ENCODE results near the gene ORM1.
"Not testable (repeated sequence)": the region's sequence is repeated elsewhere in the genome, so short reads cannot be mapped to it uniquely, and the experiment has no call there.

ORM1 gene

DNA sequence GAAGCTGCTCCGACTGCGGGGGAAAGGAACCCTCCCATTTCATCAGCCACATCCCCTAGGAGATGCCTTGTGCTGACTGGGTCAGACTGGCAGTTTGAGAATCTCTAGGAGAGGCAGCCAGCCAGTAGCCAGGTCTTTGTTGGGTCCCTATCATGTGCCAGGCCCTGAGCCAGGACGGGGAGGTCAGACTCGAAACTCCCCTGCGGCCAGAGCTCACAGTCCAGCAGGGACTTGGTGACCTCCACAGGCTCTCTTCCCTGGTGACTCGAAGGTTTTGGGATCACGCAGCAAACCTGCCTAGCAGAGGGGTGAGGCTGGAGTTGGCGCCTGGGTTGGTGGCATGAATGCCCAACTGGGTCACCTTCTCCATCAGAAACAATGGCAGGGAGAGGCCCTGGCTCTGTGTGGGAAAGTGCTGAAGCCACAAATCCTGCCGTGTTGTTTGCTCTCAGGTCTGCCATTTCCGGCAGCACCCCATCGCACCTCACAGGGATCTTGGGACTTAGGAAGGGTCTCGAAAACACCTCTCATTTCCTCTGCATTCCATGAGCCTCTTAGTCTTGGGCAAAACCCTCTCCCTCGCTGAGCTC lies 14.4 kb upstream of the ORM1 start:
- no peak for DNase-seq

DNA sequence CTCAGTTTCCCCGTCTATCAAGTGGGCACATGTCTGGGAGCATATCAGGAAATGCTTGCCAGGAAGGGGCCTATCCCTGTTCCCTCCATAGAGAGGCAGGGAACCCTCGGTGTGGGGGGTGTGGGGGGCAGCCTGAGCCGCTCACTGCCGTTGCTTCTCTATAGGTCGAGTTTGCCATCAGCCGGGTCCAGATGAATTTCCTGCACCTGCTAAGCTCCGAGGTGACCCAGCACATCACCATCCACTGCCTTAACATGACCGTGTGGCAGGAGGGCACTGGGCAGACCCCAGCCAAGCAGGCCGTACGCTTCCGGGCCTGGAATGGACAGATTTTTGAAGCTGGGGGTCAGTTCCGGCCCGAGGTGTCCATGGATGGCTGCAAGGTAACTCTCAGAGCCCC lies 13.8 kb upstream of the ORM1 start:
- DNase-seq, result no peak

- DNase-seq, result no peak
These were observed 12.1 kb upstream of the ORM1 start for GRCh38 chr9:114310471-114311450.

DNA sequence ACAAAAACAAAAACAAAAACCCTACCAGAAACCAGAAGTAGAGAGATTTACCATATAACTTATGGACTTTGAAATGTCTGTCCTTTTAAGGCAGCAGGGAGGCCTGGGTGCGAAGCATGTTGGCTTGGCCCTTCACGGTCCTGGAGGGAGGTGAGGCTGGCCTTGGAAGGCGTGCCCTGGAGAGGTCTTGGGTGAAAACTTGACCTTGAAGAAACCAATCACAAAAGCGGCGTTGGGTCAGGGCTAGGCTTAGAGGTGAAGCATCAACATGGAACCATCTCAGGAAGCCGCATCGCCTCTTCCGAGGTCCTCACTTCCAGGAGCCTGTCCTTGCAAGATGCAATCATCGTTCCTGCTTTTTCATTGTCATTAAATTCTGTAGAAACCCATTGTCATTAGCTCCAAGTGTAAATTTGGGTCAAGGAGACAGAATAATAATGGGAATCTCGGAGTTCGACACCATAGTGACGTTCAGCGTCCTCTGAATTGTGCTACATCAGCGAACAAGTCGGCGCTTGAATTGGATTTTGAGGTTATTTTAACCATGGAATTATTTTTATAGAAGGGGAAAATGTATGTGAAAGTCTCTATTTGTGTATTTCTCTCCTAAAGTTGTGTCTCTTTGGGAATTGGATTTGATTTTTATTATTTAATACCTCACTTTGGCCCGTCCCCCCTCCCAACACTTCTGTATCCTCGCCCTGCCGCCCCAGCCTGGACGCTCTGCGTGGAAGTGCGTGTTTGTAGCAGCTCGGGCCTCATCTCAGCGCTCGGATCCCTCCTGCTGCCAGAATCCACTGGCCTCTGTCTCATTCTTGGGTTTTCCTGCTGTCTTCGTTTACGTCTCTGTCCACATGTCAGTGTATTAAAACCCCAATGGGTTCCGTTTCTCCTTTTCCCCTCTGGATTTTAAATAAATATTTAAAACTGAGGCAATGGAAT lies 11.1 kb upstream of the ORM1 start:
- DNase-seq, result no peak

DNA sequence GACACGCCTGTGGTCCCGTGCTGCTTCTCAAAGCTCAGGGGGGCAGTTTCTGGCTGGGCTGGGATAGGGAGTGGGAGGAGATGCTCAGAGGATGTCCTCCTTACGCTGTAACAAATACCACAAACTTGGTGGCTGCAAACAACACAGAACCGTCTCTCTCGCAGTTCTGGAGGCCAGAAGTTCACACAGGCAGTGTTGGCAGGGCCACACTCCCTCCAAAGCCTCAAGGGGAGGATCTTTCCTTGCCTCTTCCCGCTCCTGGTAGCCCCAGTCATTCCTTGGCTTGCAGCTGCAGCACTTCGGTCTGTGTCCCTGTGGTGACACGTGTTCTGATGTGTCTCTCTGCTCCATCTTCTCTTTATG lies 10.4 kb upstream of the ORM1 start:
- DNase-seq, result no peak

DNA sequence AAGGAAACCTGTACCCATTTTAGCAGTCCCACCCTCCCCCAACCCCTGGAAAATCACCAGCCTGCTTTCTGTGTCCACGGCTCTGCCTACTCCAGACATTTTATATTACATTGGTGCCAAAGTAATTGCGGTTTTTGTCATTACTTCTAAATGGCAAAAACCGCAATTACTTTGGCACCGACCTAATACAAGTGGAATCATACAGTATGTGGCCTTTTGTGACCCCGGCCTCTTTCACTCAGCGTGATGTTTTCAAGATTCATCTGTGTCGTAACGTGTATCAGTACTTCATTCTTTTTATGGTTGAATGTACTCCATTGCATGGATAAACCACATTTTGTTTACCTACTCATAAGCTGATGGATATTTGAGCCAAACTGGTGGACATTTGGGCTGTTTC lies 9.7 kb upstream of the ORM1 start:
- no peak for DNase-seq

DNA sequence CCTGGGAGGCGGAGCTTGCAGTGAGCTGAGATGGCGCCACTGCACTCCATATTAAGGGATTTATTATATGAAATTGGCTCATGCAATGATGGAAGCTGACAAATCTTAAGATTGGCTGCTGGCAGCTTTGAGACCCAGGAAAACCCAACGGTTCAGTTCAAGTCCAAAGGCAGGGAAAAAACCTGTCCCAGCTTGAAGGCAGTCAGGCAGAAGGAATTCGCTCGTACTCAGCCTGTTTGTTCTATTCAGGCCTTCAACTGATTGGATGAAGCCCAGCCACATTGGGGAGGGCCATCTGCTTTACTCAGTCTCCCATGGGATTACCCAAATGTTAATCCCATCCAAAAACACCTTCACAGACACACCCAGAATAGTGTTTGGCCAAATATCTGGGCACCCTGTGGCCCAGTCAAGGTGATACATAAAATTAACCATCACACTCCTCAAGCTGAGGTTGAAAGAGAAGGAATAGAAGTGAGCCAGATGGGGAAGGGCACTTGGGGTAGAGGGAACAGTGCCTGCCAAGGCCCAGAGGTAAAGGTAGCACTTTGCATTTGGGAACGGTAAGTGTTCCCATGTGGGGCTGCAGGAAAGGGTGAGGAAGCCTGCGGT lies 8.5 kb upstream of the ORM1 start:
- DNase-seq, result no peak

GRCh38 chr9:114314881-114315722 lies 7.8 kb upstream of the ORM1 start:
- no peak for DNase-seq

- no peak for DNase-seq
These were observed 7.1 kb upstream of the ORM1 start for GRCh38 chr9:114315723-114316363.

GRCh38 chr9:114316605-114317230 lies 6.2 kb upstream of the ORM1 start:
- DNase-seq, result no peak

- DNase-seq, result no peak
These were observed 5.1 kb upstream of the ORM1 start for GRCh38 chr9:114317665-114318357.

DNA sequence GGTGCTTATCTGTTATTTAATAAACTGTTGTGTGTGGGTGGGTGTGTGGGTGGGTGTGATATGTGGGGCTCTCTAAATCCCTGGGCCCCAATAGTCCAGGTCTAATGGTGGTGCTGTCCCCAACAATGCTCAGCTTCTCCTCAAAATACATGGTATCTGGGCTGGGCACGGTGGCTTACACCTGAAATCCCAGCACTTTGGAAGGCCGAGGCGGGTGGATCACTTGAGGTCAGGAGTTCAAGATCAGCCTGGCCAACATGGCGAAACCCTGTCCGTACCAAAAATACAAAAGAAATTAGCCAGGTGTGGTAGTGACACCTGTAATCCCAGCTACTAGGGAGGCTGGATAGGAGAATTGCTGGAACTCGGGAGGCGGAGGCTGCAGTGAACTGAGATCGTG lies 4.5 kb upstream of the ORM1 start:
- DNase-seq, result no peak

GRCh38 chr9:114319147-114319546 lies 3.8 kb upstream of the ORM1 start:
- no peak for DNase-seq

- not testable (repeated sequence) for DNase-seq
These were observed 2.2 kb upstream of the ORM1 start for GRCh38 chr9:114320710-114321109.

- DNase-seq, result no peak
These were observed 1.1 kb upstream of the ORM1 start for GRCh38 chr9:114321759-114322158.

DNA sequence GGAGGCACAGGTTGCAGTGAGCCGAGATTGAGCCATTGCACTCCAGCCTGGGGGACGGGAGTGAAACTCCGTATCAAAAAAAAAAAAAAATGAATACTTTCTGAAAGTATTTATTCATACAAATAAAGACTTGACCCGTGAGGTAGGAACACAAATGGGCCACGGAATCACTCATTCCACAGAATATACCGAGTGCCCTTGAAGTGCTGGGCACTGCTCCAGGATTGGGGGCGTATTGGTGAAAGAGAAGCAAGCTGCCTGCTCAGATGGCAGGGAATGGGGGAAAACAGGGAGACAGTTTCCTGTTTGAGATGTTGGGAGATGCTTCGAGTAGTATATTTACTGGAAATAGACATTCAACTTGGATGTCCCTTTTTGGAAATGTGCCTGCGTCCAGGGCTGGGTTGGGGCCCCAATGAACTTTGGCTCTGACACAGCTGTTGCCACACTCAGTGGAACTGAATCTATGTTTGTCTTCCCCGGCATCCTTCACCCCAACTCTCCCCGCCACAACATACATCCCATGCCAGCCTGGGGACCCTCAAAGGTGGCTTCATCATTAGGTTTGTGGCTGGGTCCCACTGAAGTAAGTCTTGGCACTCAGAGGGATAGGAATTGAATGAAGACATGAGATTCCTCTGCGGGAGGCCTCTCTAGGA lies 609 bp upstream of the ORM1 start:
- not testable (repeated sequence) for DNase-seq

- not testable (repeated sequence) for DNase-seq
These were observed 951 bp downstream of the ORM1 start for GRCh38 chr9:114323849-114324248.

DNA sequence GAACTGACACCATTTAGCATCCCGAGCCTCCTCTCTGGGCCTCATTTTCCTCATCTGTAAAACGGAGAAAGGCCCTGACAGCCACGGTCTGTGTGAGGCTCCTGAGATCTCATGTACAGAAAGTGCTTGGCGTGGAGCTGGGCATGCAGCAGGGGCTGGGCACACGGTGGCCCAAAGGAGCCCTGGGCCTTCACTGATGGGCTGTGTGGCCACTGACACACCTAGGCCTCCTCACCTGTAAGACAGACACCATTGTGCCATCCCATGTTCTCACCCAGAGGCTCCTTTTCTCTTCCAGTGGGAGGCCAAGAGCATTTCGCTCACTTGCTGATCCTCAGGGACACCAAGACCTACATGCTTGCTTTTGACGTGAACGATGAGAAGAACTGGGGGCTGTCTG lies 1.6 kb downstream of the ORM1 start:
- no peak for DNase-seq

- not testable (repeated sequence) for DNase-seq
These were observed 2.1 kb downstream of the ORM1 start for GRCh38 chr9:114324965-114325364.
